HEK293T (cell line): ENCODE results near the gene ADTRP.

ENCODE experiments used
- ARNT ChIP-seq: fragments of 450-650 bp; IDR thresholded peaks from 2 replicates; pipeline ENCODE4 v1.6.1; 2017; ENCODE audit warnings: mild to moderate bottlenecking
- BHLHE40 ChIP-seq: fragments of 450-650 bp; IDR thresholded peaks from 2 replicates; pipeline ENCODE4 v1.6.1; 2016; ENCODE audit warnings: mild to moderate bottlenecking, moderate library complexity, borderline replicate concordance
- ELF4 ChIP-seq: fragments of 450-650 bp; IDR thresholded peaks from 2 replicates; pipeline ENCODE4 v1.6.1; 2017; ENCODE audit warnings: antibody characterized with exemption
- FOXA1 ChIP-seq: fragments of 450-650 bp; IDR thresholded peaks from 2 replicates; pipeline ENCODE4 v1.6.1; 2016; ENCODE audit warnings: mild to moderate bottlenecking
- FOXK2 ChIP-seq: fragments of 450-650 bp; IDR thresholded peaks from 2 replicates; pipeline ENCODE4 v1.6.1; 2016; ENCODE audit warnings: mild to moderate bottlenecking
- LEF1 ChIP-seq: fragments of 450-650 bp; IDR thresholded peaks from 2 replicates; pipeline ENCODE4 v1.6.1; 2017; ENCODE audit warnings: mild to moderate bottlenecking, borderline replicate concordance
- SP1 ChIP-seq: fragments of 450-650 bp; IDR thresholded peaks from 2 replicates; pipeline ENCODE4 v1.6.1; 2017
- SUZ12 ChIP-seq: fragments of 450-650 bp; IDR thresholded peaks from 2 replicates; pipeline ENCODE4 v1.6.1; 2016; ENCODE audit warnings: mild to moderate bottlenecking
- TARDBP ChIP-seq: fragments of 450-650 bp; IDR thresholded peaks from 2 replicates; pipeline ENCODE4 v1.6.1; 2016

- TF ChIP-seq SUZ12 (no peak), LEF1 (no peak), FOXA1 (no peak), TARDBP (no peak), FOXK2 (no peak), SP1 (no peak), ARNT (no peak), BHLHE40 (no peak), ELF4 (no peak)
Observed at GRCh38 chr6:11727998-11728961, 50.3 kb downstream of the ADTRP start.
